GM18861 (cell line): ENCODE results near the gene PLS3.

Source experiments
- ATAC-seq: cut with Tn5 transposase; IDR thresholded peaks from one replicate; pipeline ENCODE4 v1.9.1; 2021; ENCODE audit not compliant: unreplicated experiment

The PLS3 gene

DNA sequence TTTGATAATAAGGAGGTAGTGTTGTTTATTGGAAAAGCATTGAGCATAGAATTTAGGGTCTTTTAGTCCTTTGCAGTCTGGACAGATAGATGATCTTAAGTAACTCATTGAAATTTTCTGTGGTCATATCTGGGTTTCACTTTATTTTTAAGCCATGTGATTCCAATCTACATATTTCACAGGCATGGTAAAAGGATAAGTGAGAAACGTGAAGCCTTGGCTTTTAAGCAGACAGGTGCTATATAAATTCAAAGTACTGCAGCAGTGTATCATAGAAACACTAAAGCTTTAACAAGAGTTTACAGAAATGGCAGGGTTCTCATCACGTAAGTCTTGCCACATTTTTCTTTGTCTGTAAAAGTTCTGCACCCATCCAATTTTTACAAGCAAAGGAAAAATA is 4.9 kb downstream of the PLS3 start:
- ATAC-seq: no peak

DNA sequence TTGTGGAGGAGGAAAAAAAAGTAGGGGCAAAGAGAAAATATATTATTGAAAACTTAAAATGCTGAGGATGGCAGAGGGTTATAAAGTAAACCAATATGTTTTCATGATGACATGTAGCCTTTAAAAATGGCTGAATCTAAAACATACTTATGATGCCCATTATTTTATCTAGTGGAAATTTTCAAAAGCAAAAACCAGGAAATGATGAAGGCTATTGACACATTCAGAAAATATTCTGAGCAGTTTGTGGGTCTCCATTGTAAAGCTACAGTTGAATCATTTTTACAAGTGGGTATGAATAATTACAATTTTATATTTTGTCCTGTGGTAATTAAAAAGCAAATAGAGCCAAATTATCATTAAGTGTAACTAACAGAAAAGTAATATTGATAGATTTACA is 10.7 kb downstream of the PLS3 start:
- ATAC-seq: no peak

DNA sequence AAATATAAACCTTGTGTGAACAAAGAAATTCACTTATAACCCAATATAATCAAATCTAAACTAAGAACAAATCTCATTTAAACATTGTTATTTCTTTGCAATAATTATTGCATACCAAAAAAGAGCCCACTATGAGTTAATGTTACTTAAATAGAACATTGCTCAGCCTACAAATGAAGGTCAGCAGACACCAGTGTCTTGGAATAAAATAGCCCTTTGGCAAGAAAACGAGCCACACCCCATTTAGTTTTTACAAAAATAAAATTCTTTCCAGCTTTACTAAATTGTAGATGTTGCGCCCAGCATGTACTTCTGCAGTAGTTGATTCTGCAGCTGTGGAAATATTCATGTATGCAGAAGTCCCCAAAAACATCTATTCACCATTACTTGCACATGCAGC is 12.2 kb downstream of the PLS3 start:
- ATAC-seq: no peak

DNA sequence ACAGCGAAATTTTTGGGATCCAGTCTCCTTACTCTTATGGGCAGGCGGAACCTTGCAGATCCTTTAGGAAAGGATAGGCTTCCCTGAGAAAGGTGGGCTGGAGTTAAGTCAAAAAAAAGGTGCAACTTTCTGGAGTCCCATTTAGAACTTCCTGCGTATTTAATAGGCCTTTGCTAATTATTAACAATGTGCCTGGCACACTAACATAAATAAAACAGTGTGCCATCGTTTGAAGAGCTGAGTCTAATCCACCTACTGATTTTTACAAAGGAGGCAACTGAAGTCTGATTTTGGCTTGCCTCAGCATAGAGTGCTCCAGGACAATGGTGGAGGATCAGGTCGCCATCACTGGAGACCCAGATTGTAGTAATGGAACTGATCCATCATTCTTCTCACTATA is 15.7 kb downstream of the PLS3 start:
- ATAC-seq: no peak

DNA sequence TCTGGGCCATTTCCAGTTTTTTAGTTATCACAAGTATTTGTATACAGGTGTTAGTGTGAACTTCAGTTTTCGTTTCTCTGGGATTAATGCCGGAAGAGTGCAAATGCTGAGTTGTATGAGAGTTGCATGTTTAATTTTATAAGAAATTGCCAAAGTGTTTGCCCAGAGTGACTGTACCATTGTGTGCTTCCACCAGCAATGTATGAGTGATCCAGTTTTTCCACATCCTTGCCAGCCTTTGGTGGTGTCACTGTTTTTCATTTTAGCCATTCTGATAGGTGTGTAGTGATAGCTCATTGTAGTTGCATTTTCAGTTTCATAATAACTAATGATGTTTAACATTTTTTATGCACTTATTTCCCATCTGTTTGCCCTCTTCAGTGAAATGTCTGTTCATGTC is 18.4 kb downstream of the PLS3 start:
- no peak for ATAC-seq

DNA sequence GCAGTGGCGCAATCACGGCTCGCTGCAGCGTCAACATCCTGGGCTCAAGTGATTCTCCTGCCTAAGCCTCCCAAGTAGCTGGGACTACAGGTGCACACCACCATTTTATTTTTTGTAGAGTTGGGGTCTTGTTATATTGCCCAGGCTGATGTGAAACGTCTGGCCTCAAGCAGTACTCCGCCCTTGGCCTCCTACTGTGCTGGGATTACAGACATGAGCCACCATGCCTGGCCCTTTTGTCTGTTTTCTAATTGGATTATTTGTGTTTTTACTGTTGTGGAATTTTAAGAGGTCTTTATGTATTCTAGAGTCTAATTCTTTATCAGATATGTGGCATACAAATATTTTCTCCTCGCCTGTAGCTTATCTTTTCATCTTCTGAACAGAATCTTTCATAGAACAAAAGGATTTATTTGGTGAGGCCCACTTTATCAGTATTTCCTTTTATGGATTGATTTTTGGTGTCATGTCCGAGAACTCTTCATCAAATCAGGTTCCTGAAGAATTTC is 18.9 kb downstream of the PLS3 start:
- ATAC-seq: no peak

DNA sequence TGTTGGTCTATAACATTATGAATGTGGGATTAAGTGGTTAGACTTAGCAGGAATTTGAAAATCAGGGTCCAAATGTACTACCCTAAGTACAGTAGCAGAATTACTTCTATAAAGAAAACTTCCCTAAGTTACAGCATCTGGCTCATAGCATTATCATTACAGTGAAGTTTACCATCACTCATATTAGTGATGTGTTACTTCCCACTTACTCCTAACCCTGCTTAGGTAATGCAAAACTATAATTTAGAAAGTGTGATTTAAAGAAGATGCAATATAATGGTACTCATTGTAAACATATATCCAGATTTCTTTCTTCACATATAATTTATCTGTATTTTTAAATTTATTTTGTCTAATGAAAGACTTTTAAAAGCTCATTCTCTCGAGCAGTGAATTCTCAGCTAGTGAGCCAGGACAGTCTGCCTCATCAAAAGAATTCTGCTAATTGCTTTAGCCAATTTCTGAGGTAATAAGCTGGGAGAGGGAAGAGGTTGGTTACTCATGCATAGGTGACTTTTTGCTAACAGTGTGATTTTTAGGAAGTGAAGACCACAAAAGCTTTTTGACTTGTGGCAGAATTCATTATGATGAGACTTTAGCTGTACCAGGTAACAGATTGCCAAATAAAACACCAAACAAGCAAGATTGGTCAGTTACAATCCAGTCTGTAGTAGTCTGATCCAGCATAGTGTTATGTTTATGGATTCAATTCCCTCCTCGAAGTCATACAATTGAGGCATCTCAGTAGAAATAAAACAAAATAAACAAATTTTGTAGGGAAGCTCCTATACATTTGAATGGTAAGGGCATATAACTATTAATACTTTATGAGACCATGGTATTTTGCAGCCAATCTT is 21.0 kb downstream of the PLS3 start:
- no peak for ATAC-seq

DNA sequence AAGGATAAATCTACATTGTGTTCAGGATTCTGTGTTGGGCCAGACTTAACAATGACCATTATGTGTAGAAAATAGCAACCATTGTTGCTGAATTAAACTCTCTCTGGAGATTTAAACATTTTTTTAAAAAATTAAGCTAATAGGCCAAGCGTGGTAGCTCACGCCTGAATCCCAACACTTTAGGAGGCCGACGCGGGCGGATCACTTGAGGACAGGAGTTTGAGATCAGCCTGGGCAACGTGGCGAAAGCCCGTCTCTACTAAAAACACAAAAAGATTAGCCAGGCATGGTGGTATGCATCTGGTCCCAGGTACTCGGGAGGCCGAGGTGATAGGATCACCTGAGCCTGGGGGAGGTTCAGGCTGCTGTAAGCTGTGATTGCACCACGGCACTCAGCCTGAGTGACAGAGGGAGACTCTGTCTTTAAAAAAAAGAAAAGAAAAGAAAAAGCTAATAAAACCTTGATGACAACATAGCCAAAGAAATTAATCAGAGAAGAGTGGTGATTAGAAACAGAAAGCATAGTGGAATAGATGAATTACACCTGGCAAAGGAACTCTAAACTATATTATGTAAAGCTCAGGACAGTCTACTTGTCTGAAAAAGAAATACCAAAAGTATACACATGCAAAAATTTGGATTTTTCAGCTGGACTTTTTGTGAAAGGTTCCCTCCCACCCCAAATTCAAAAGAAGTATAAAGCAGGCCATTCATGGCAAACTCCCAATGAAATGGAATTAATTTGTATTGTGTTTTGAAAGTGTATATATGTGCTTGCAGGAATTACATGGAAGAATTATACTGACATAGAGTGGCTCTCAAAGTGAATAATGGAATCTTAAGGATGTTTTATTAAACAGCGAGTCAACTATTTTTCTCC is 21.9 kb downstream of the PLS3 start:
- ATAC-seq: no peak

DNA sequence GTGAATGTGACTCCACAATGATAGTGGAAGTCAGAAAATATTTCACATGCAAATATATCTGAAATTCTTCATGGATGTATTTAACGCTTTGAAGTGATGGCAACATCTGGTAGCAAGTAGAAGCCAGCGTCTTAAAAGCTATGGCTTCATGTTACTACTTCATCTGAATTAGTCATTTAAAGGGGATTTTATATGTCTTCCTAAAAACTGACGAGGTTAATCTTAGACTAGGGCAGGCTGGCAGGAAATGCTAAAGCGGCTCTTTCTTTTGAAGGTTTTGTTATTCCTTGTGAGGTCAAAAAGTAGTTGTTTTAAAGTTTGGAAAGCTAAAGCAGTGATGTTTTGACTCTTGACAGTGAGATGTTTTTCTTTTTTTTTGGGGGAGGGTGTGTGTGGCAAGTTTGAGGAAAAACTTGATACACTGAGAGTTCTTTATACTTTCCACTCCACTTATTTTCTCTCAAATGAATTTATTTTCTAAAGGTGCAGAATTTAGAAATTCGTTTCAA is 22.6 kb downstream of the PLS3 start:
- no peak for ATAC-seq

DNA sequence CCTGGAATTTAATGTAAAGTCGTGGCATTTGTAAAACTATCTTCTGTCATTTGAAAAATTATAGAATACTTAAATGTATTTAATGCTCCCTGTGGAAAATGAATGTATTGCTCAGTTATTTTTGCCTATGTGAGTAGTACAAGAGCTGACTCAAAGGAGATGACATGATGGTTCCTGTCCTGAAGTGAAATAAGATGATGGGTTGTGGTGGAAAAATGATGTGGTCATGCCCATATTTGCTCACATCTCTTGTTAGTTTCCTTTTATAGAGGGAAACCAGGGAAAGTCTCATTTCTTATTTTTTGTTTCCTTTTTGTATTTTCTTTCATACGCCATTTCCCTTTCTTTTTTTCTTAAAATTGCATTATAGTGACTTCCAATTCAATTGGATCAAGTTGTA is 23.7 kb downstream of the PLS3 start:
- ATAC-seq: no peak

DNA sequence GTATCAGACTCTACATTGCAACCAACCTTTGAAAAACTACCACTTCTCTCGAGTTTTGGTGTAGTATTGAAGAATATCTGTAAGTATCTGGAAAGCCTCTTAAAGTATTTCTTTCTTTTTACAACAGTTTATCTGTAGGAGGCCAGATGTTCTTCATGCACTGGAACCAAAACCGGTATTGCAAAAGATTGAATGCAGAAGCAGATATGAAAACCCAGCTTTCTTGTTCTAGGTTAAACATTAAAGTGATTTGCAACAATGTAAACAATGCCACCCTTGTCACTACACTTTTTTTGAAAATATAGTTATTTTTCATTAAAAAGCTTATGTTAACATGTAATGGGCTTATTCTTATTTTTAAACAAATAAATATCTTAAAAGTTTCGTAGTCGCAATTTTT is 27.2 kb downstream of the PLS3 start:
- ATAC-seq: no peak

DNA sequence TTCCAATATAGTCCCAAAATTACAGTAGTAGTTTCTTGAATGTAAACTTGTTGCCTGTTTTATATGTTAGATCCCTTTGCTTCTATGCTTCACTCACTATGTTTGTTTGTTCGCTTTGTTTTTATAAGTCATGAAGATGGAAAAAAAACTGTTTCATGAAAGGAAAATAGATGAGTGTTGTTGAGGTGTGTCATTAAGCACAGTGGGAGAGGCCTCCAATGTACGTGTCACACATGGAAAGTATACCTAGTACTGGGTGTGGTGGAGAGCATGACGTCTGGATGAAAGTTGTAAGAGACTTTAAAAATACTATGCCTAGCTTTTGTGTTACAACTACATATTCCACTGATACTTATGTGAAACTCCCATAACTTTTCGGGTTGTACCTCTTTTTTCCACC is 28.4 kb downstream of the PLS3 start:
- ATAC-seq: no peak

DNA sequence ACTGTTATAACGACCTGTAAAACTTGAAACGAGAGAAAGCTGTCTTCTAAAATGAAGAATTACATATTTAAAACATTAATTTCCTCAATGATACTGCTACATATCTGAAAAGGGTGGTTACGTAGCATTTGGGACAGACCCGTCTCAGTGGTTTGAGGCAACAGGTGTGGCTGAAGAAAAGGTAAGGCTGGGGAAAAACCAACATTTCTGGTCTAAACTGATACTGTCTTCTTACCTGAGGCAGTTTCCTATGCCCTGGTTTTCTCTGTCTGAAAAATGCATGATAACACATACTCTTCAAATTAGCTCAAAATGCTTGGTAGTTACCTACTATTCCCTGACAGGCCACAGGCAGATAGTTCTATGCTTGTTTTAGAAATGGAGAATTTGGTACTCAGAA is 30.4 kb downstream of the PLS3 start:
- no peak for ATAC-seq

DNA sequence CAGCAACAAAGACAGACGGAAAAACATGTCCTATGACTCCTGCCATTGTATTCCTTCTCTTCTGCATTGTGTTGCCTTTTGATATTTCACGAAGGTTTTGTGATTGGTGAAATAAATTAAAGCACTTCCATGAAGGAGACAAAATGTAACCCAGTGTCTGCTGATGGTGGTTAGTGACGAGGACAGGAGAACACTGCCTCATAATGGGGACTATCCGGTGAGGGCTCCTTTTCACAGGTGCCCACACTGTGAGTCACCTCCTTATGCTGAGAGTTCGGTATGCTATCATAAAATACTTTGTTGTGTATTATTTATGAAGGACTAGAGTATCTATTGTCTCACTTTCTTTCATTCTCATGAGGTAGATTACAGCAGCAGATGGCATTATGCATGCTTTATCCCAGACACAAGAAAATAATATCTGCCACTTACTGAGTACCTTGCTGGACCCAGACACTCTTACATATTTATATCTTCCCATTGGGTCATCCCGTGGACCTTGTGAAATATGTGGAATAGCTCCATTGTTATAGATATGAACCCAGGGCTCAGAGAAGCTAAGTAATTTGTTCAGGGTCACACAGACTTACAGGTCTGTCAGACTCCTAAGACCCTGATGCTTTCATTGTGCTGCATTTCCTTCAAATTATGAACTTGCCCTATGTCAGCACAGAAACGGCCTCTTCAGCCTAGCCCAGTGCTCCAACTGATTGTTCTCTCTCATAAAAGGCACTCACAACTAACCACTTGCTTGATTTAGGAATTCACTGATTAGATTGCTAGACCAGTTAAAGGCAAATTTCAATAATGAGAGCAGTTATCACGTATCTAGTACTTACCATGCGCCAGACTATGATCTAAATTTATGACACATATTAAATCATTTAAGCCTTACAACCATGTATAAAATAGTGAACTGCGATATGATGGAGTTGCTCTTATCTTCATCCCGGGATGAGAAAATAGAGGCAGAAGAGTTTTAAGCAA is 31.2 kb downstream of the PLS3 start:
- ATAC-seq: no peak

DNA sequence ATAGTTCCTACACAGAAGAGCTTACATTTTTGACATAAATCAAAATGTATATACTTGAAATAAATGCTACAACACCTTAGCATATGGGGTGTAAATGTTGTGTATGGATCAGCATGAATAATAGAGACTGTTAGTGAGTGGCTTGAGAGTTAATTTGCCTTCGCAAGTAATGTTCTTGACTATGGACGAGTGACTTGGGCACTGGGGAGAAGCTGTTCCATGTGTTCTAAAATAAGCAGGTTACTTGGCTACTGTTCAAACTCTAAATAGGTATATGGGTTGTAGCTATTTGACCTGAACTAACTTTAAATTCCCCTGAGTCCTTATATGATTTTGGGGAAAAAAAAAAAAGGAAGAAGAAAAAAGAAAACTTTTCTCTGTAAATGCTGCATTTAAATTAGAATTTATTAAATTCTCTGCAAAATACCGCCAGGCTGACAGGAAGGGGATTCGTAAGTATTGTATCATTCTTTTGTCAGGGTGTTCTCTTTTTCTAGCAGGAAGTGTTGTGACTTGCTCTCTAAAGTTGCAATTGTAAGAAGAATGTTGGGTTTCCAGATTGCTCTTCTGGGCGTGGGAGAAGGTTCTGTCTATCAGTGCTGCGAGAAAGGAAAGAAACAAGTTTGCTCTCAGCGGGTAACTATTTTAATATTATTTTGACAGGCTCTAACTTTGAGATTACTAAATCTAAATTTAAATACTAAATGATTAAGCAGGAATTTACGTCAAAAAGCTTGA is 32.2 kb downstream of the PLS3 start:
- no peak for ATAC-seq

DNA sequence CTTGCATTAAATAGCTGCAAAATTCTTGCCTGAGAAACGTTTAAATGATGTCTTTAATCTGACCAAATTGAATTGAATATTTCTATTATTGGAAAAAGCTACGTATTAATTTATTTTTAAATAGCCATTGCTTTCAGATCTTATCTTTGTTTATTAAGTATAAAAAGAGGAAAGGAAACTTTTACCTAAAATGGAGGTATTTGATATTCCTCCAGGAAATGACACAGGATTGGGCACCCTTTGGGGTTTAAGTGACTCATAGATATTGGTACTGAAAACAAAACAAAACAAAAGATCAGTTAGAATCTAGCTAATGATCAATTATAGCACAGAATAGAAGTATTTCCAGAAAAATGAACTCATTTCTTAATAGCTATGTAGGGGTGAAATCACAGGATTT is 34.1 kb downstream of the PLS3 start:
- no peak for ATAC-seq

DNA sequence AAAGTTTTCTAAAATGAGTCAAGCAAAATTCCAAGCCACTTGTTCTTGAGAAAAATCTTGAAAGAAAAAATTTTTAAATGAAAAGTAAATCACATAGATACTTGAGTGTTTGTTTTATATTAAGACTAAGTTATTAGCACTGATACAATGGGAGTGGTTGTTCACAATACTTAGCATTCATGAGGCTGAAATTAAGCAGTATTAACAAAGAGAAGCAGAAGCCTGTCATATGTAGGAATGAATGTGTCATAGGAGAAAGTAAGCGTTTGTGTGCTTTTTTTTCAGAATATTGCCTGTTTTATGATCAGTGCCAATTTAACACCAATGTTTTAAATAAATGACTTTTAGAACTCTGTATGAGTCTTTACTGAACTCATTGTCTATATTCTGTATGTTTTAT is 37.6 kb downstream of the PLS3 start:
- no peak for ATAC-seq

DNA sequence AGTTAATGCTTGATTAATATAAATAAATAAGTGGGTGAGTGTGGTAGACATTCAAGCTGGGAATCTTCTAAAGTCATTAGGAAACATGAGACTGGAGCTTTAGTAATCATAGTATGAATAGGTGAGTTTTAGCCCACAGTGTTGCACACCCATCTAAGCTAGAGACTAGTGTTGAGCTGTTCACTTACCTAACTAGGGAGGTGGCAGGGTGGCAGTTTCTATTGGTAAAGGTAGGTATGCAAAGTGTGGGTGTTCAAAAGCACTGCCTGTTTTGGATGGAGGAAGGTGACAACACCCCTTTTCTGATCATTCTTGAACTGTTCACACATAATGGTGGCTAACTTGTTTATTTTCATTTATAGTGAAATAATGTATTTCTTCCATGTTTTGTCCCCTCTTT is 41.3 kb downstream of the PLS3 start:
- ATAC-seq: no peak

DNA sequence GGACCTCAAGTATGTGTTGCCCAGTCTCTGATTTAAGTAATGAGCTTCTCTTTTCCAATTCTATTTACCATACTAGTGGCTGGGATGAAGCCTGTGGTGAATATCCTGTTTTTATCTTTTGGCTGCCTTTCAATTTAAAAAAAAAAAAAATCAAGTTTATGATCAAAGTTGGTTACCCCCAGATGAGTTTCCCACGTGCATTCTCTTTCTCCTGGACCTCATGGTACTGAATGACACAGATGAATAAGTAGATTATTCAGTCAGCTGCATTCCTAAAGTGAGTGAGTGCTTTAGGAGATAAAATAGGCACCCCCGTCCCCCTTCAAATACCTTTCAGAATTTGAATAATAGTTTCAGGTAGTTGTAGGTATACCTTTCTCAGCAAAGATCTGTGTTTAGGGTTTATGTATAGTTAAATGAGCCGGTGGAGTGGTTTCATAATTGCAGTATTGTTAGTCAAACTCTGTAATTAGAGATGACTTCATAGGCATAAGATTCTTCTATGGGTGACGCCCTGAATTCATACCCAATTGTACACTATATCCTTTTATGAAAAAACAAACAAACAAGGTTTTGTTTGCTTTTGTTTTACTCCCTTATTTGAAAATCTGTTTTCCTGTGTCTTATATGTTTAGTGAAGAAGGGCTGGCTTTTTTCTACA is 41.9 kb downstream of the PLS3 start:
- no peak for ATAC-seq
